ENCODE measurements around the gene CDHR3.
A peak's percentile ranks its signal among the peaks of the same experiment; 100 is the strongest.
"Not testable (repeated sequence)": the region's sequence is repeated elsewhere in the genome, so short reads cannot be mapped to it uniquely, and the experiment has no call there.

The CDHR3 gene

GRCh38 chr7:105996860-105997737 is 34.0 kb downstream of the CDHR3 start:
- DNase-seq (ENCODE audit: low spot score), result no peak

- DNase-seq (ENCODE audit: low spot score), result no peak
Measured at GRCh38 chr7:105999256-105999655, 36.2 kb downstream of the CDHR3 start.

- no peak for DNase-seq (ENCODE audit: low spot score)
Measured at GRCh38 chr7:106001196-106001595, 38.1 kb downstream of the CDHR3 start.

GRCh38 chr7:106001886-106002285 is 38.8 kb downstream of the CDHR3 start:
- no peak for DNase-seq (ENCODE audit: low spot score)

- no peak for DNase-seq (ENCODE audit: low spot score)
Measured at GRCh38 chr7:106003525-106004064, 40.5 kb downstream of the CDHR3 start.

GRCh38 chr7:106006906-106007305 is 43.8 kb downstream of the CDHR3 start:
- no peak for DNase-seq (ENCODE audit: low spot score)

GRCh38 chr7:106007796-106008195 is 44.7 kb downstream of the CDHR3 start:
- not testable (repeated sequence) for DNase-seq (ENCODE audit: low spot score)

- peak; percentile 96 for DNase-seq (ENCODE audit: low spot score)
Measured at GRCh38 chr7:106009503-106010226, 46.6 kb downstream of the CDHR3 start.

- DNase-seq (ENCODE audit: low spot score), result peak; percentile 24
Measured at GRCh38 chr7:106010331-106010730, 47.3 kb downstream of the CDHR3 start.

GRCh38 chr7:106010866-106011265 is 47.8 kb downstream of the CDHR3 start:
- no peak for DNase-seq (ENCODE audit: low spot score)

- no peak for DNase-seq (ENCODE audit: low spot score)
Measured at GRCh38 chr7:106012184-106012583, 49.1 kb downstream of the CDHR3 start.

GRCh38 chr7:106012935-106013439 is 49.9 kb downstream of the CDHR3 start:
- no peak for DNase-seq (ENCODE audit: low spot score)

- DNase-seq (ENCODE audit: low spot score), result no peak
Measured at GRCh38 chr7:106015381-106016218, 52.5 kb downstream of the CDHR3 start.

- DNase-seq (ENCODE audit: low spot score), result no peak
Measured at GRCh38 chr7:106016331-106016730, 53.3 kb downstream of the CDHR3 start.

- DNase-seq (ENCODE audit: low spot score), result no peak
Measured at GRCh38 chr7:106017657-106018056, 54.6 kb downstream of the CDHR3 start.

GRCh38 chr7:106018566-106019469 is 55.8 kb downstream of the CDHR3 start:
- DNase-seq (ENCODE audit: low spot score), result no peak

- DNase-seq (ENCODE audit: low spot score), result no peak
Measured at GRCh38 chr7:106019470-106019820, 56.4 kb downstream of the CDHR3 start.

- DNase-seq (ENCODE audit: low spot score), result no peak
Measured at GRCh38 chr7:106021151-106022067, 58.3 kb downstream of the CDHR3 start.

- no peak for DNase-seq (ENCODE audit: low spot score)
Measured at GRCh38 chr7:106022193-106022821, 59.2 kb downstream of the CDHR3 start.
